ENCODE results near the gene OR10V1.
A peak's percentile ranks its signal among the peaks of the same experiment; 100 is the strongest.
"Not testable (repeated sequence)": the region's sequence is repeated elsewhere in the genome, so short reads cannot be mapped to it uniquely, and the experiment has no call there.

Gene OR10V1

GRCh38 chr11:59708537-59708936, 5.1 kb downstream of the OR10V1 start:
- no peak for DNase-seq

DNA sequence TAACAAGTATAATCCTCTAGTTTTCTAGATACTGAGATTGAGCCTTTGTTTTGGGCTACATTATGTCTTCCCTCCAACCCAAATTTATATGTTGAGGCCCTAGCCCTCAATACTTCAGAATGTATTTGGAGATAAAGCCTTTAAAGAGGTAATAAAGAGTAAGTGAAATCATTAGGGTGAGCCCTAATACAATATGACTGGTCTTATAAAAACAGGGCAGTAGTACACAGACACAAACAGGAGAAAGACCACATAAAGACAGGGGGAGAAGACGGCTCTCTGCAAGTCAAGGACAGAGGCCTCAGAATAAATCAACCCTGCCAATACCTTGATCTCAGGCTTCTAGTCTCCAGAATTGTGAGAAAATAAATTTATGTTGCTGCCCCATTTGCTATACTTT, 6.3 kb downstream of the OR10V1 start:
- DNase-seq: no peak

GRCh38 chr11:59706518-59707285, 6.9 kb downstream of the OR10V1 start:
- peak; percentile 80 for DNase-seq

DNA sequence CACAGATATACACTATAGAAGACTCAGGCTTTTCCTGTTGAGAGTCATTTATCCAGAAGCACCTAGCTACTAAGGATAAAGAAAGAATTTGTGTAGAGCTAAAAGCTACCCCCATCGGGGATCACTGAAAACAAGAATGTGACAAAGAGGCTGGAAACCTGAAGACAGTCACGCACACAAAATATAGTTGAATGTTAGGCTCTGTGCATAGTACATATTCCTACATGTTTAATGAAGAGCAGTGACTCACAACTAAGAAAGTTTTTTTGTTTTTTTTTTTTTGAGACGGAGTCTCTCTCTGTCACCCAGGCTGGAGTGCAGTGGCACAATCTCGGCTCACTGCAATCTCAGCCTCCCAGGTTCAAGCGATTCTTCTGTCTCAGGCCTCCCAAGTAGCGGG, 8.4 kb downstream of the OR10V1 start:
- DNase-seq: no peak

- DNase-seq: not testable (repeated sequence)
Measured at GRCh38 chr11:59703515-59703914, 10.1 kb downstream of the OR10V1 start.

DNA sequence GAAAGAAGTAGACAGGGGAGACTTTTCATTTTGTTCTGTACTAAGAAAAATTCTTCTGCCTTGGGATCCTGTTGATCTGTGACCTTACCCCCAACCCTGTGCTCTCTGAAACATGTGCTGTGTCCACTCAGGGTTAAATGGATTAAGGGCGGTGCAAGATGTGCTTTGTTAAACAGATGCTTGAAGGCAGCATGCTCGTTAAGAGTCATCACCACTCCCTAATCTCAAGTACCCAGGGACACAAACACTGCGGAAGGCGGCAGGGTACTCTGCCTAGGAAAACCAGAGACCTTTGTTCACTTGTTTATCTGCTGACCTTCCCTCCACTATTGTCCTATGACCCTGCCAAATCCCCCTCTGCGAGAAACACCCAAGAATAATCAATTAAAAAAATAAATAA, 13.5 kb downstream of the OR10V1 start:
- DNase-seq: not testable (repeated sequence)

GRCh38 chr11:59698506-59698905, 15.1 kb downstream of the OR10V1 start:
- no peak for DNase-seq

DNA sequence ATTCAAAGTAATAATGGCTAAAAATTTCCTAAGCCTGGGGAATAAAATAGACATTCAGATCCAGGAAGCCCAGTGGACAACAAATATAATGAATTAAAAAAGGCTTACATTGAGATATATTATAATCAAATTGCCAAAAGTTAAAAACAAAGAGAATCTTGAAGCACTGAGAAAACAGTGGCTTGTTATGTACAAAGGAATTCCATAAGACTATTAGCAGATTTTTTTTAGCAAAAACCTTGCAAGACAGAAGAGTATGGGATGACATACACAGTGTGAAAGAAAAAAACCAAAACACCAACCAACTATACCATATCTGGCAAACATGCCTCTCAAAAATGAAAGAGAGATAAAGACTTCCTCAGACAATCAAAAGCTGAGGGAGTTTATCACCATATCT, 20.7 kb downstream of the OR10V1 start:
- no peak for DNase-seq

- DNase-seq: no peak
Measured at GRCh38 chr11:59691156-59691555, 22.5 kb downstream of the OR10V1 start.

- no peak for DNase-seq
Measured at GRCh38 chr11:59689015-59689414, 24.6 kb downstream of the OR10V1 start.

DNA sequence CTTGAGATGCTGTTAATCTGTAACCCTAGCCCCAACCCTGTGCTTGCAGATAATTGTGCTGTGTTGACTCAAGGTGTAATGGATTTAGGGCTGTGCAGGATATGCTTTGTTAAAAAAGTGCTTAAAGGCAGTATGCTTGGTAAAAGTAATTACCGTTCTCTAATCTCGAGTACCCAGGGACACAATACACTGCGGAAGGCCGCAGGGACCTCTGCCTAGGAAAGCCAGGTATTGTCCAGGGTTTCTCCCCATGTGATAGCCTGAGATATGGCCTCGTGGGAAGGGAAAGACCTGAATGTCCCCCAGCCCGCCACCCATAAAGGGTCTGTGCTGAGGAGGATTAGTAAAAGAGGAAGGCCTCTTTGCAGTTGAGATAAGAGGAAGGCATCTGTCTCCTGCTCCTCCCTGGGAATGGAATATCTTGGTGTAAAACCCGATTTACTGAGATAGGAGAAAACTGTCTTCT, 32.4 kb downstream of the OR10V1 start:
- DNase-seq: not testable (repeated sequence)

- DNase-seq: peak; percentile 72
Measured at GRCh38 chr11:59680287-59681154, 33.1 kb downstream of the OR10V1 start.

GRCh38 chr11:59679347-59679746, 34.3 kb downstream of the OR10V1 start:
- no peak for DNase-seq

- DNase-seq: no peak
Measured at GRCh38 chr11:59678813-59679165, 34.9 kb downstream of the OR10V1 start.

DNA sequence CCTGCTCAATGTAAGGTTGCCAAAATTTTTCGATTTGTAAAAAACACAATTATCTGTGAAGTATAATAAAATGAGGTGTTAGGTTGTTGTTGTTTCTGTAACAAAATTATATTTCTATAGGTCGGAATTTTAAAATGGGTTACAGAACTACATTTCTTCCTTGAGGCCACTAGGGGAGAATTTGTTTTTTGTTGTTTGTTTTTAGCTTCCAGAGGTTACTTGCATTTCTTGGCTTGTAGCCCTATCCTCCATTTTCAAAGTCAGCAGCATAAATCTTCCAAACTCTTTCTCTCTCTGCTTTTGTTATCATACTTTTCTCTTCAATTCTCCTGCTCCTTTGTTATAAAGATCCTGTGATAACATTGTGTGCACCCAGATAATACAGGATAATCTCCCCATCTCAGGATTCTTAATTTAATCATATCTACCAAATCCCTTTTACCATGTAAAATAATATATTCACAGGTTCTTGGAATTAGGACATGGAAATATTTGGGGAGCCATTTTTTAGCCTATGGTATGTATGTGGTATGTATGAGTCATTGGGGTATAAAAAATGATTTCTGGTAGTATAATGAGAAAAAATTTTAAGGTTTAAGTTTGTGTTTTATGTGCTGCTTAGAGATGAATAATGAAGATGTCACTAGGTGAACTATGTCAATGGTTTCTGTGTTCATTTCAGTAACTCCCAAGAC, 35.4 kb downstream of the OR10V1 start:
- DNase-seq: no peak

GRCh38 chr11:59676205-59676604, 37.4 kb downstream of the OR10V1 start:
- DNase-seq: no peak

DNA sequence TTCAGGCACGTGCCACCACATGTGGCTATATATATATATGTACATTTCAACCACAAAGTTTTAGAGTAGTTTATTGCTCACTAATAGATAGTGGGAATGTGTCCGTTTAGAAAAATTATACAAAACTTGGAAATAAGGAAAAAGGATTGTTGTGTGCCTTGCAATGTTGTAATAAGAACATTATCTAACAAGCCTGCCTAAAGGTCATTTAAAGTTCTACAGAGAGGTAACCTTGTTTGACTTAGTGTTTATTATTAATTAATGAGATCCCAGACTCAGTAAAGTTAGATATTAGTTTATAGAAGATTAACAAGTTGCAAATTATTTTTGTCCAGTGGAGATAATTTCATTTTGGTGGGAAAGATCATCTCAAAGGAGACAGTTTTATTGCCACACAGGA, 39.4 kb downstream of the OR10V1 start:
- DNase-seq: no peak

DNA sequence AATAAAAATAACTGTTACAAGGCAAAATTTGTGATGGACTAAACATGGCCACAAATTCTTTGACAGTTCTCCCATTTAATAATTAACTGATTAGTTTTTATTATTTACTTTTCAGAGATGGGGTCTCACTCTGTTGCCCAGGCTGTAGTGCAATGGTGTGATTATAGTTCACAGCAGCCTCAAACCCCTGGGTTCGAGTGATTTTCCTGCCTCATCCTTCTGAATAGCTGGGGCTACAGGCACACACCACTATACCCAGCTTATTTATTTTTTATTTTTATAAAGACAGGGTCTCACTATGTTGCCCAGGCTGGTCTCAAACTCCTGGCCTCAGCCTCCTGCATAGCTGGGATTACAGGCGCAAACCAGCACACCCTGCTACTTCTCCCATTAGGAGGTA, 40.4 kb downstream of the OR10V1 start:
- no peak for DNase-seq

DNA sequence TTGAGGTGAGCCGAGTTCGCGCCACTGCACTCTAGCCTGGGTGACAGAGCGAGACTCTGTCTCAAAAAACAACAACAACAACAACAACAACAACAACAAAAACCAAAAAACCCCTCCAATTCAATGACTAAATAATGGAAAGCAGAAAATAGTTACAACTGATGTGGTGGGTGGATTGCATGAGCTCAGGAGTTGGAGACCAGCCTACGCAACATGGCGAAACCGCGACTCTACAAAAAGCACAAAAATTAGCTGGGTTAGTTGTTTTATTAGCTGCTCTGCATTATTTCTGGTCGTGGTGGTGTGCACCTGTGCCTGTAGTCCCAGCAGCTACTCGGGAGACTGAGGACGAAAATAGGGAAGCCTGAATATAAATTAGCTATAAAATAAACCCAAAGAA, 42.2 kb downstream of the OR10V1 start:
- no peak for DNase-seq

DNA sequence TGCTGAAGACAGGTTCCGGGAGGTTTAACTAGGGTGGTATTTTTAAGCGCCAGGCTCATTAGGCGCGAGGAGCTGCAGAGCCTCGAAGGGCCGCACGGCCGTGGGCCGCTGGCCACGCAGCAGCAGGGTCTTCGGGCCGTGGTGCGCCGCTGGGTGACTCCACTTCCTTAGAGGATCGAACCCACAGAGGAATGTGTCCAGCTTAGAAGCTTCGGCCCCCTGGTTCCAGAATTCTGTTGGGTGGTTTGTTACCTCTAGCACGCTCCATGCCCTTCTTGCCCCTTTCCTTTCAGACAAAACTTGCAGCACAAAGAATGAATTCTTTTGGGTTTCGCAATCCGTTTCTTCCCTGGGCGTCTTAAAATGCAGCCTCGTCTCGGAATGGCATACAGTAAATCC, 44.0 kb downstream of the OR10V1 start:
- no peak for DNase-seq

- DNase-seq: peak; percentile 98
Measured at GRCh38 chr11:59668950-59669610, 44.6 kb downstream of the OR10V1 start, which contains the start of gene PATL1. PATL1 (minus strand) TSS chr11:59669037; CDS start chr11:59668895, 142 bp downstream.

GRCh38 chr11:59668188-59668949, 45.3 kb downstream of the OR10V1 start:
- no peak for DNase-seq

Measured in GDM1 (cell line).